Dedifferentiated amniotic fluid mesenchymal stem cell (primary cell): ENCODE results near the gene SNRPA1.
"Not testable (repeated sequence)": the region's sequence is repeated elsewhere in the genome, so short reads cannot be mapped to it uniquely, and the experiment has no call there.

Experiments used
- DNase-seq: peaks from one replicate; pipeline ENCODE4 v3.0.0-alpha.2; 2016; ENCODE audit errors: extremely low spot score

SNRPA1 gene

GRCh38 chr15:101295607-101296161 is 636 bp upstream of the SNRPA1 start:
- DNase-seq, result peak; percentile 18

GRCh38 chr15:101293122-101293521 is 1.9 kb downstream of the SNRPA1 start:
- DNase-seq, result no peak

GRCh38 chr15:101288905-101289513 is 6.0 kb downstream of the SNRPA1 start:
- DNase-seq, result peak; percentile 29

GRCh38 chr15:101287342-101287741 is 7.7 kb downstream of the SNRPA1 start:
- DNase-seq, result not testable (repeated sequence)

- DNase-seq, result no peak
Measured at GRCh38 chr15:101286471-101287114, 8.5 kb downstream of the SNRPA1 start.

- DNase-seq, result no peak
Measured at GRCh38 chr15:101283931-101284330, 11.1 kb downstream of the SNRPA1 start.

GRCh38 chr15:101280007-101280406 is 15.0 kb downstream of the SNRPA1 start:
- no peak for DNase-seq

- no peak for DNase-seq
Measured at GRCh38 chr15:101277943-101278564, 17.0 kb downstream of the SNRPA1 start.

GRCh38 chr15:101277038-101277822 is 17.8 kb downstream of the SNRPA1 start, which contains the start of gene SELENOS:
TSS of gene SELENOS (minus strand) at chr15:101277485. CDS start at chr15:101277417, 68 bp downstream.
- DNase-seq, result peak; percentile 77

- DNase-seq, result no peak
Measured at GRCh38 chr15:101276501-101277037, 18.5 kb downstream of the SNRPA1 start.

- no peak for DNase-seq
Measured at GRCh38 chr15:101275018-101275417, 20.0 kb downstream of the SNRPA1 start.

- DNase-seq, result no peak
Measured at GRCh38 chr15:101273534-101273933, 21.5 kb downstream of the SNRPA1 start.

GRCh38 chr15:101272584-101272983 is 22.5 kb downstream of the SNRPA1 start:
- DNase-seq, result no peak

GRCh38 chr15:101269479-101270223 is 25.4 kb downstream of the SNRPA1 start:
- DNase-seq, result no peak

GRCh38 chr15:101267320-101268104 is 27.5 kb downstream of the SNRPA1 start:
- DNase-seq, result peak; percentile 19

- no peak for DNase-seq
Measured at GRCh38 chr15:101266787-101267186, 28.3 kb downstream of the SNRPA1 start.

GRCh38 chr15:101266034-101266433 is 29.0 kb downstream of the SNRPA1 start:
- no peak for DNase-seq

- DNase-seq, result no peak
Measured at GRCh38 chr15:101264911-101265641, 30.0 kb downstream of the SNRPA1 start.

GRCh38 chr15:101264011-101264410 is 31.0 kb downstream of the SNRPA1 start:
- DNase-seq, result no peak
